SK-N-SH (cell line): ENCODE data around the gene PPM1L. TPM values are rescaled to one million over a fixed set of nuclear protein-coding genes. Genes with fewer than 3 reads are reported as not detected.

Experiments
- CTCF ChIA-PET: fragments of 300-600, 350-600 bp; formaldehyde crosslinking; extraction: SDS; loops from one replicate; lab custom pipeline; 2021; lab: Yijun Ruan, JAX
- POLR2A ChIA-PET: fragments of 350-600 bp; sonication (Branson Sonifier 250); formaldehyde crosslinking; extraction: SDS; loops from one replicate; lab custom pipeline; 2020; ENCODE audit warnings: antibody characterized with exemption, inconsistent platforms; lab: Yijun Ruan, JAX
- DNase-seq: peaks from one replicate; pipeline ENCODE4 v3.0.0; 2012
- H2AFZ ChIP-seq: fragments of 200-600 bp; sonication (generic); 2 replicates; pipeline ENCODE4 v1.8.1; 2016; ENCODE audit warnings: antibody characterized with exemption, mild to moderate bottlenecking, low read depth
- H3F3A ChIP-seq: fragments of 200-600 bp; sonication (generic); replicated peaks from 2 replicates; pipeline ENCODE3; 2016; ENCODE audit warnings: antibody characterized with exemption, mild to moderate bottlenecking; ENCODE audit not compliant: insufficient read depth
- H3K27ac ChIP-seq, 2 experiments: fragments of 200-500 bp in 1 of 2; fragments of 200-600 bp in 1 of 2; sonication (Bioruptor generic) in 1 of 2; sonication (generic), shearing (Covaris generic) in 1 of 2; 2 replicates each; pipeline versions ENCODE4 v1.5.1 to v1.6.1; 2014 to 2016; ENCODE audit warnings: low read depth in 2 of 2, inconsistent platforms in 1 of 2, low read length in 1 of 2, mild to moderate bottlenecking in 1 of 2, mixed read lengths in 1 of 2
- H3K27me3 ChIP-seq: fragments of 200-600 bp; sonication (generic), shearing (Covaris generic); 2 replicates; pipeline ENCODE4 v1.6.1; 2016; ENCODE audit warnings: mixed run types; ENCODE audit not compliant: insufficient read depth
- H3K36me3 ChIP-seq, 2 experiments: fragments of 200-500 bp in 1 of 2; fragments of 200-600 bp in 1 of 2; sonication (Bioruptor generic) in 1 of 2; sonication (generic) in 1 of 2; replicated peaks in 1 of 2; 2 replicates each; pipeline versions ENCODE3 to v1.5.1; 2014 to 2016; ENCODE audit warnings: low read length in 1 of 2, mild to moderate bottlenecking in 1 of 2; ENCODE audit not compliant: insufficient read depth in 2 of 2, control insufficient read depth in 1 of 2
- H3K4me1 ChIP-seq, 2 experiments: fragments of 200-500 bp in 1 of 2; fragments of 200-600 bp in 1 of 2; sonication (Bioruptor generic) in 1 of 2; sonication (generic), shearing (Covaris generic) in 1 of 2; 2 replicates each; pipeline versions ENCODE4 v1.5.1 to v1.6.1; 2014 to 2016; ENCODE audit warnings: low read depth in 1 of 2, low read length in 1 of 2, mixed run types in 1 of 2; ENCODE audit not compliant: insufficient read depth in 2 of 2, control insufficient read depth in 1 of 2
- H3K4me2 ChIP-seq: fragments of 200-600 bp; sonication (generic), shearing (Covaris generic); 2 replicates; pipeline ENCODE4 v1.6.1; 2017; ENCODE audit warnings: mixed run types
- H3K4me3 ChIP-seq, 2 experiments: fragments of 200-500 bp in 1 of 2; fragments of 200-600 bp in 1 of 2; sonication (Bioruptor generic) in 1 of 2; sonication (generic), shearing (Covaris generic) in 1 of 2; 2 replicates each; pipeline versions ENCODE4 v1.5.1 to v1.8.1; 2014 to 2016; ENCODE audit warnings: low read depth in 2 of 2, inconsistent platforms in 1 of 2, low read length in 1 of 2, mild to moderate bottlenecking in 1 of 2, mixed read lengths in 1 of 2, moderate library complexity in 1 of 2
- H3K79me2 ChIP-seq: fragments of 200-600 bp; sonication (generic); 2 replicates; pipeline ENCODE4 v1.8.1; 2017; ENCODE audit warnings: mild to moderate bottlenecking; ENCODE audit not compliant: insufficient read depth
- H3K9ac ChIP-seq: fragments of 200-600 bp; sonication (generic); 2 replicates; pipeline ENCODE4 v1.6.1; 2017; ENCODE audit warnings: mixed run types
- H3K9me2 ChIP-seq: fragments of 200-600 bp; sonication (generic); 2 replicates; pipeline ENCODE4 v1.6.1; 2017; ENCODE audit warnings: mixed run types
- H3K9me3 ChIP-seq: fragments of 200-600 bp; sonication (generic); 2 replicates; pipeline ENCODE4 v1.6.1; 2017; ENCODE audit warnings: mixed run types, mild to moderate bottlenecking, moderate library complexity
- H4K20me1 ChIP-seq: fragments of 200-600 bp; sonication (generic); 2 replicates; pipeline ENCODE4 v1.6.1; 2017; ENCODE audit warnings: mild to moderate bottlenecking, mixed run types; ENCODE audit not compliant: insufficient read depth
- CHD2 ChIP-seq: fragments of 150-350 bp; IDR thresholded peaks from 2 replicates; pipeline ENCODE4 v1.6.1; 2018; ENCODE audit warnings: low read length; ENCODE audit not compliant: partially characterized antibody
- FOXM1 ChIP-seq: IDR thresholded peaks from 2 replicates; pipeline ENCODE4 v1.4.0; 2012; ENCODE audit warnings: low read depth, mild to moderate bottlenecking
- NRF1 ChIP-seq: IDR thresholded peaks from 2 replicates; pipeline ENCODE4 v1.6.1; 2012; ENCODE audit warnings: low read depth, mild to moderate bottlenecking, low read length
- POLR2AphosphoS5 ChIP-seq: IDR thresholded peaks from 2 replicates; pipeline ENCODE4 v1.6.1; 2012; ENCODE audit warnings: low read depth, low read length
- TAF1 ChIP-seq: IDR thresholded peaks from 2 replicates; pipeline ENCODE4 v1.6.1; 2012; ENCODE audit warnings: low read depth, mild to moderate bottlenecking, low read length, moderate library complexity, borderline replicate concordance
- TCF12 ChIP-seq: IDR thresholded peaks from 2 replicates; pipeline ENCODE4 v1.4.0; 2012
- TEAD4 ChIP-seq: IDR thresholded peaks from 2 replicates; pipeline ENCODE4 v1.4.0; 2012; ENCODE audit warnings: mild to moderate bottlenecking, borderline replicate concordance; ENCODE audit not compliant: insufficient read depth
- WGBS: methylation state at CpG from one replicate; pipeline ENCODE4 v1.1.6; 2017; ENCODE audit warnings: low lambda C conversion rate; 5-methylcytosine and 5-hydroxymethylcytosine counted together
- polyA plus RNA-seq, 3 experiments: library from polyadenylated mRNA; depleted of rRNA; stranded (reverse); fragments of >200 nt; gene quantifications; 2 replicates each; pipeline ENCODE4 v1.2.3, GENCODE V29; 2012
- TF ChIP-seq, protein P1 (sequence below): IDR thresholded peaks from 2 replicates; pipeline ENCODE4 v1.4.0; 2012; ENCODE audit warnings: low read depth
- TF ChIP-seq, protein P2 (sequence below): IDR thresholded peaks from 2 replicates; pipeline ENCODE4 v1.6.1; 2012; ENCODE audit warnings: mild to moderate bottlenecking, low read depth, low read length, moderate library complexity
- TF ChIP-seq, protein P3 (sequence below): IDR thresholded peaks from 2 replicates; pipeline ENCODE4 v1.4.0; 2012; ENCODE audit warnings: low read depth, borderline replicate concordance
- TF ChIP-seq, protein P4 (sequence below): fragments of 150-350 bp; IDR thresholded peaks from 2 replicates; pipeline ENCODE4 v1.6.1; 2017; ENCODE audit warnings: antibody characterized with exemption, low read length, low read depth, borderline replicate concordance

PPM1L gene
- polyA plus RNA-seq, 1 of the 3 experiments (the other 2 are of a cell fraction) = 0.16 TPM

DNA sequence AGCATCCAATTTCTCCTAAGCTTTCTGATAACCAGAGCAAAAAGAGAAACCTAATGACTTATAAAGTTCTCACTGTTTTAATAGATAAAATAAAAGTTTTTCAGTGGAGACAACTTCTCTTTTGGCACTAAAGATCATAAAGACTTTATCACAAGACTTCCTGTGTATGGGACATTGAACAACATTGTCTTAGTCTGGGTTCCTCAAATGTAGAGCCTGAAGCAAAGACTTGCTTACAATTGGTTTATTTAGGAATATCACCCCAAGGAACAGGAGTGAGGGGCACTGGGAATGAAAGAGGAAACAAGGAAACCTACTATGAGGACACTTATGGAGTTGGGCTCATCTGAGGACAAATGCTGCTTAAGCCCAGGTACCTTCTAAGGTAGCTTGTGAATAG is 221.7 kb downstream of the PPM1L start:
- Histone ChIP-seq H3K9me2 (no peaks in the 10 kb centered on the region), H3F3A (no peaks in the 10 kb centered on the region), H3K9ac (no peak overlapping the region)
- TF ChIP-seq POLR2AphosphoS5 = no peak
- TF ChIP-seq TAF1 = no peak
- TF ChIP-seq, all 33 proteins: peak for 0
- Histone ChIP-seq H3K4me2 (no peak overlapping the region), H4K20me1 (no peaks in the 10 kb centered on the region), H3K4me3 (no peak overlapping the region), H3K9me3 (no peaks in the 10 kb centered on the region), H3K4me1 (no peaks in the 10 kb centered on the region), H2AFZ (no peak overlapping the region), H3K79me2 (no peaks in the 10 kb centered on the region), H3K27me3 (no peaks in the 10 kb centered on the region), H3K36me3 (no peaks in the 10 kb centered on the region), H3K27ac (no peak overlapping the region)
- CTCF ChIA-PET = no interaction called here
- POLR2A ChIA-PET = no interaction called here
- DNase-seq = no peak

DNA sequence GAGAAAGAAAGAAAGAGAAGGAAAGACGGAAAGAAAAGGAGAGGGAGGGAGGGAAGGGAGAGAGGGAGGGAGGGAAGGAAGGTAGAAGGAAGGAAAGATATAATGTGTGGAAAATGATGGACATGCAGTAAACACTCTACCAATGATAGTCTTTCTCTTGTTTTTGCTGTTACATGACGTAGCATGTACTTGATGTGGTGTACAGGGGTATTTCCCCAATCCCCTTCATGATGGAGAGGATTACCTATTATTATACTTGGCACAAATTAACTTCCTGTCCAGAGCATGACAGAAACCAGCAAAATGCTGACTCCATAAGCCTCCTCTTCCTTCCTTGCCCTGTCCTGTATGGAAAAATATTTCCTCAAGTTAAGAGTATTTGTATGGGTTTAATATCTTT is 224.7 kb downstream of the PPM1L start:
- no peaks in the 10 kb centered on the region for H3K36me3 ChIP-seq
- ChIA-PET CTCF (interaction anchor here (0.9 kb wide), 1 partner anchor 21 kb away, joined by 3 read pairs; no protein-coding TSS in a partner anchor), POLR2A (no interaction called here)
- no peaks in the 10 kb centered on the region for H3K27me3 ChIP-seq
- no peak for DNase-seq
- H3K4me1 ChIP-seq = no peaks in the 10 kb centered on the region
- no peaks in the 10 kb centered on the region for H3F3A ChIP-seq
- H3K9ac ChIP-seq = no peak overlapping the region
- no peaks in the 10 kb centered on the region for H3K9me3 ChIP-seq
- H3K9me2 ChIP-seq = no peaks in the 10 kb centered on the region
- H3K27ac ChIP-seq = no peak overlapping the region
- H3K79me2 ChIP-seq = no peaks in the 10 kb centered on the region
- H3K4me2 ChIP-seq = no peak overlapping the region
- WGBS = 28% methylated on average over 2 of the region's 2 CpGs
- H2AFZ ChIP-seq = no peak overlapping the region
- TF ChIP-seq CHD2 = no peak
- no peak for TF ChIP-seq NRF1
- TF ChIP-seq, protein P1, sequence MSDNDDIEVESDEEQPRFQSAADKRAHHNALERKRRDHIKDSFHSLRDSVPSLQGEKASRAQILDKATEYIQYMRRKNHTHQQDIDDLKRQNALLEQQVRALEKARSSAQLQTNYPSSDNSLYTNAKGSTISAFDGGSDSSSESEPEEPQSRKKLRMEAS = no peak
- TF ChIP-seq, protein P2, sequence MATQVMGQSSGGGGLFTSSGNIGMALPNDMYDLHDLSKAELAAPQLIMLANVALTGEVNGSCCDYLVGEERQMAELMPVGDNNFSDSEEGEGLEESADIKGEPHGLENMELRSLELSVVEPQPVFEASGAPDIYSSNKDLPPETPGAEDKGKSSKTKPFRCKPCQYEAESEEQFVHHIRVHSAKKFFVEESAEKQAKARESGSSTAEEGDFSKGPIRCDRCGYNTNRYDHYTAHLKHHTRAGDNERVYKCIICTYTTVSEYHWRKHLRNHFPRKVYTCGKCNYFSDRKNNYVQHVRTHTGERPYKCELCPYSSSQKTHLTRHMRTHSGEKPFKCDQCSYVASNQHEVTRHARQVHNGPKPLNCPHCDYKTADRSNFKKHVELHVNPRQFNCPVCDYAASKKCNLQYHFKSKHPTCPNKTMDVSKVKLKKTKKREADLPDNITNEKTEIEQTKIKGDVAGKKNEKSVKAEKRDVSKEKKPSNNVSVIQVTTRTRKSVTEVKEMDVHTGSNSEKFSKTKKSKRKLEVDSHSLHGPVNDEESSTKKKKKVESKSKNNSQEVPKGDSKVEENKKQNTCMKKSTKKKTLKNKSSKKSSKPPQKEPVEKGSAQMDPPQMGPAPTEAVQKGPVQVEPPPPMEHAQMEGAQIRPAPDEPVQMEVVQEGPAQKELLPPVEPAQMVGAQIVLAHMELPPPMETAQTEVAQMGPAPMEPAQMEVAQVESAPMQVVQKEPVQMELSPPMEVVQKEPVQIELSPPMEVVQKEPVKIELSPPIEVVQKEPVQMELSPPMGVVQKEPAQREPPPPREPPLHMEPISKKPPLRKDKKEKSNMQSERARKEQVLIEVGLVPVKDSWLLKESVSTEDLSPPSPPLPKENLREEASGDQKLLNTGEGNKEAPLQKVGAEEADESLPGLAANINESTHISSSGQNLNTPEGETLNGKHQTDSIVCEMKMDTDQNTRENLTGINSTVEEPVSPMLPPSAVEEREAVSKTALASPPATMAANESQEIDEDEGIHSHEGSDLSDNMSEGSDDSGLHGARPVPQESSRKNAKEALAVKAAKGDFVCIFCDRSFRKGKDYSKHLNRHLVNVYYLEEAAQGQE = no peak
- TF ChIP-seq, protein P3, sequence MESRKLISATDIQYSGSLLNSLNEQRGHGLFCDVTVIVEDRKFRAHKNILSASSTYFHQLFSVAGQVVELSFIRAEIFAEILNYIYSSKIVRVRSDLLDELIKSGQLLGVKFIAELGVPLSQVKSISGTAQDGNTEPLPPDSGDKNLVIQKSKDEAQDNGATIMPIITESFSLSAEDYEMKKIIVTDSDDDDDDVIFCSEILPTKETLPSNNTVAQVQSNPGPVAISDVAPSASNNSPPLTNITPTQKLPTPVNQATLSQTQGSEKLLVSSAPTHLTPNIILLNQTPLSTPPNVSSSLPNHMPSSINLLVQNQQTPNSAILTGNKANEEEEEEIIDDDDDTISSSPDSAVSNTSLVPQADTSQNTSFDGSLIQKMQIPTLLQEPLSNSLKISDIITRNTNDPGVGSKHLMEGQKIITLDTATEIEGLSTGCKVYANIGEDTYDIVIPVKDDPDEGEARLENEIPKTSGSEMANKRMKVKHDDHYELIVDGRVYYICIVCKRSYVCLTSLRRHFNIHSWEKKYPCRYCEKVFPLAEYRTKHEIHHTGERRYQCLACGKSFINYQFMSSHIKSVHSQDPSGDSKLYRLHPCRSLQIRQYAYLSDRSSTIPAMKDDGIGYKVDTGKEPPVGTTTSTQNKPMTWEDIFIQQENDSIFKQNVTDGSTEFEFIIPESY = no peak
- TF ChIP-seq, protein P4, sequence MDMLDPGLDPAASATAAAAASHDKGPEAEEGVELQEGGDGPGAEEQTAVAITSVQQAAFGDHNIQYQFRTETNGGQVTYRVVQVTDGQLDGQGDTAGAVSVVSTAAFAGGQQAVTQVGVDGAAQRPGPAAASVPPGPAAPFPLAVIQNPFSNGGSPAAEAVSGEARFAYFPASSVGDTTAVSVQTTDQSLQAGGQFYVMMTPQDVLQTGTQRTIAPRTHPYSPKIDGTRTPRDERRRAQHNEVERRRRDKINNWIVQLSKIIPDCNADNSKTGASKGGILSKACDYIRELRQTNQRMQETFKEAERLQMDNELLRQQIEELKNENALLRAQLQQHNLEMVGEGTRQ = no peak
- TF ChIP-seq TCF12 = no peak
- TF ChIP-seq FOXM1 = no peak
- TF ChIP-seq TEAD4 = no peak
- no peak overlapping the region for H3K4me3 ChIP-seq
- H4K20me1 ChIP-seq = no peaks in the 10 kb centered on the region
